DMS114 treated with DMSO at 0.1 percent for 48 hours (cell line): ENCODE results near the gene PMFBP1.

ENCODE experiments used
- DNase-seq: peaks from one replicate; lab custom pipeline; 2025; ENCODE audit not compliant: unreplicated experiment; lab: John Stamatoyannopoulos, UW

The PMFBP1 gene, protein sequence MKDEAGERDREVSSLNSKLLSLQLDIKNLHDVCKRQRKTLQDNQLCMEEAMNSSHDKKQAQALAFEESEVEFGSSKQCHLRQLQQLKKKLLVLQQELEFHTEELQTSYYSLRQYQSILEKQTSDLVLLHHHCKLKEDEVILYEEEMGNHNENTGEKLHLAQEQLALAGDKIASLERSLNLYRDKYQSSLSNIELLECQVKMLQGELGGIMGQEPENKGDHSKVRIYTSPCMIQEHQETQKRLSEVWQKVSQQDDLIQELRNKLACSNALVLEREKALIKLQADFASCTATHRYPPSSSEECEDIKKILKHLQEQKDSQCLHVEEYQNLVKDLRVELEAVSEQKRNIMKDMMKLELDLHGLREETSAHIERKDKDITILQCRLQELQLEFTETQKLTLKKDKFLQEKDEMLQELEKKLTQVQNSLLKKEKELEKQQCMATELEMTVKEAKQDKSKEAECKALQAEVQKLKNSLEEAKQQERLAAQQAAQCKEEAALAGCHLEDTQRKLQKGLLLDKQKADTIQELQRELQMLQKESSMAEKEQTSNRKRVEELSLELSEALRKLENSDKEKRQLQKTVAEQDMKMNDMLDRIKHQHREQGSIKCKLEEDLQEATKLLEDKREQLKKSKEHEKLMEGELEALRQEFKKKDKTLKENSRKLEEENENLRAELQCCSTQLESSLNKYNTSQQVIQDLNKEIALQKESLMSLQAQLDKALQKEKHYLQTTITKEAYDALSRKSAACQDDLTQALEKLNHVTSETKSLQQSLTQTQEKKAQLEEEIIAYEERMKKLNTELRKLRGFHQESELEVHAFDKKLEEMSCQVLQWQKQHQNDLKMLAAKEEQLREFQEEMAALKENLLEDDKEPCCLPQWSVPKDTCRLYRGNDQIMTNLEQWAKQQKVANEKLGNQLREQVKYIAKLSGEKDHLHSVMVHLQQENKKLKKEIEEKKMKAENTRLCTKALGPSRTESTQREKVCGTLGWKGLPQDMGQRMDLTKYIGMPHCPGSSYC

DNA sequence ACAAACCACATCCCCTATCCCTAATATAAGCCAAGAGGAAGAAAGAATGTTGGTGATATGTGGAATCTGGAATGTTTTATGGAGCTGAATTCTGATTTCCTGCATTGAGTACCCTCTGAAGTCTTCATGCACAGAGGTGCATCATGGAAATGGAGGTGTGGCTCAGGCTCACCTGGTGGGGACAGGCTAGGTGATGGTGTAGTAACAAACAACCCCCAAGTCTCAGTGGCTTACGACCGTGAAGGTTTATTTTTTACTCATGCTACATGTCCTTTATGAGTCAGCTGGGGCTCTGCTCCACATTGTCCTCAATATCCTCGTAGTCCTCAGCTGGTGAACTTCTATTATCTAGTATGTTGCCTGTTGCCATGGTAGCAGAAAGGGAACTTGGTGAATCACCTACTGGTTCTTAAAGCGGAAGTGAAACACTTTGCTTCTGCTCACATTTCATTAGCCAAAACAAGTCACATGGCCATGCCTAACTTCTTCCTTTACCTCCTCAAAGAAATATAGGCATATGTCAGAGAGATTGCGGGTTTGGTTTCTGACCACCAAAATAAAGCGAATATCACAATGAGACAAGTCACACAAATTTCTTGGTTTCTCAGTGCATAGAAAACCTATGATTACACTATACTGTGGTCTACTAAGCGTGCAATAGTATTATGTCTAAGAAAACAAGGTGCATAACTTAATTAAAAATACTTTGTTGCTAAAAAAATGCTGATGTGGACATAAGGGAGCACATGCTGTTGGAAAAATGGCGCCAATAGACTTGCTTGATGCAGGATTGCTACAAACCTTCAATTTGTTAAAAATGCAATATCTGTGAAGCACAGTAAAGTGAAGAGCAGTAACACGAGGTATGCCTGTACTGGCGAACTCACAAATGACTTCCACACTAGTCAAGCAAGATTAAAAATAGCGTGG, at the start of gene PMFBP1:
TSS of gene PMFBP1 (minus strand) at position 51 of the 930 bp plus-strand sequence. CDS start 947 bp downstream, outside the sequence.
- no peak for DNase-seq

DNA sequence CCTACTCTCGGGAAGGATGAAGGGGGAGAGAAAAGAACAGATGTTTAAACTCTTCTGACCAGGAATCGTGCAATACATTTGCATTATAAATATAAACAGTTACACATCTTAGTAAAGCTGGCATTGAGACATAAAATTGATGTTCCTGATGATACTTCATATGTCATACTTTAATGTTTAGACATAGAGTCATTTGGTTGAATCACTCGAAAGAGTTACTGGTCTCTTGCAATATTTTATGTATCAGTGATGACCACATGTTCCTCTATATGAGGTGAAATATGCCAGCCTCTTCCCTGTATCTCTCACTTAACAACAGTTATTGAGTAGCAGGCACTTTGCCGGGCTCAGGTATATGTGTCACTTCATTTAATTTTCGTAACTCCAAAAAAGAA, 49.7 kb upstream of the PMFBP1 start:
- no peak for DNase-seq

DNA sequence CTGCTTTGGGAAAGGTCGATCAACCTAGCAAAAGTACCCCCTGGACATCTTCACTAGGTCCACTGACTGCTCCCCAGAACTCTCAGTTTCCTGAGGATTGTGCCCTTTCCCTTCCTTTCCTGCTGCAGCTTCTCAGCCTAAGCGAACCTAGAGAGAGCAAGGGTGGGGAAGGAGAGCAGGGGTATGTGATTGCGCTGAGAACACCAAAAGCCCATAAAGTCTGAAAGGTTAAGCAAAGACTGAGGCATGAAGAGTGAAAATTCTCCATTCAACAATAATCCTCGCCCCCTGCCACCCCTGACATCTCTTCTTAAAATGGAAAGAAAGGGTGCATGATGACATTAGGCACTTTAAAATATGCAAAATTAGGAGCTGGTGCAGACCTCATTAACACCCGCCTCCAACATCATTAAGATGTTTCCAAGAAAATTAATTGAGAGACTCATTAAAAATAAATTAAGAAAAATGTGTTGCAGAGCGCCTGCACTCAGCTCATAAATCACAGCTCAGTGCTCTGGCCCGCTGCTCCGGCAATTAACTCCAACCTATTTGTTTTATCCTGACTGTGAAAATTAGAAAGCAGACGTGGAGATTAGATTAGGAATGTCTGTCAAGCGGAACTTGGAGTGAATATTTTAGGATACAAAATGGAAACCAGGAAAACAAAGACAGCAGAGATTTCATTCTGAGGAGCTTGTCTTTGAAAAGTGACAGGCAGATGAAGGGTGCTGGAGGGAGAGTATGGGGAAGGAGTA, 49.1 kb upstream of the PMFBP1 start:
- DNase-seq, result no peak

DNA sequence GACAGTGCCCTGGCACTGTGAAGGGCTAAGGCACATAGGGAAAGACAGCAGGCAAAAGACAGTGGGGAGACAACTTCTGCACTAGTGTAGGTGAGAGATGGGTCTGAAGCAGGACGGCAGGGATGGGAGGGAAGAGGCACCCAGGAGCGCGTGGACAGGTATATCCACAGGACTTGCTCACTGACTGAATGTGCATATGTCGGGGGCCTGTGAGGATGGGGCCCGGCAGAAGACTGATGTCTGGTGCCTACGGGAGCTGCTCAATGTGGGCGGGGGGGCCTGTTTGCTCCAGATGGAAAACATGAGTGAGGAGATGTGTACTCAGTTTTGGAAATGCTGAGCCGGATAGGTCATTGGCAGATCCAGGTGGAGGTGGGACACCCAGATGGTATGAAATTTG, 47.3 kb upstream of the PMFBP1 start:
- DNase-seq, result no peak

DNA sequence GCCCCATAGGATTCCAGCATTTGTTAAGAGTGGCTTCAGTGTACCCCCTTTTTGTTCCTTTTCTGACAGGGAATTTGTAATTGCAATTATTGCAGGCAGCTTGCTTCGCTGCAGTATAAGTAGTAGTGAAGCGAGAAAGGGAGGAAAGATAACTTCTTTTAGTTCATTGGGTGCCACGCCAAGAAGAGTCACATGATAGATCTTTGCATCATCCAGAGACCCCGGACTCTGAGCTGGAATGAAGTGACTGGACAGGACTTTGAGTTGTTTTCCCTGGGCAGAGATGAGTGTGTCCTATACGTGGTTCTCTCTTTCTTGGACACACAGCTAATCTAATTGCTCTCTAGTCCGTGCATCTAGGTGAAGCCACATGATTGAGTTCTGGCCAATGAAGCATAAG, 44.8 kb upstream of the PMFBP1 start:
- no peak for DNase-seq

DNA sequence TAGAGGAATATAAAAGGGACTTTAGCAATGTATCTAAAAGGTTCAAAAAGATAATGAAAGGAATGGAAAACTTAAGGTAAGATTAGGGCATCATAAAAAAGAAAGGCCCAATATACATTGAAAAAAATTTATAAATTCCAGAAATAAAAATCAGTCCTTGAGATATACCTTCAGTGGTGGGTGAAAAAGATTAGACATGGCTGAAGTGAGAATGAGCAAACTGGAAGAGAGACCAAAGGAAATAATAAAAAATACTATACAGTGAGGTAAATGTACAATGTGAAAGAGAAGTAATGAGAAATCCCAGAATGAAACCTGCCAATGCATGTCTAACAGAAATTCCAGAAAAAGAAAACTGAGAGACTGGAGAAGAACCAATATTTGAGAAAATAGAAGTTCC, 42.9 kb upstream of the PMFBP1 start:
- no peak for DNase-seq

DNA sequence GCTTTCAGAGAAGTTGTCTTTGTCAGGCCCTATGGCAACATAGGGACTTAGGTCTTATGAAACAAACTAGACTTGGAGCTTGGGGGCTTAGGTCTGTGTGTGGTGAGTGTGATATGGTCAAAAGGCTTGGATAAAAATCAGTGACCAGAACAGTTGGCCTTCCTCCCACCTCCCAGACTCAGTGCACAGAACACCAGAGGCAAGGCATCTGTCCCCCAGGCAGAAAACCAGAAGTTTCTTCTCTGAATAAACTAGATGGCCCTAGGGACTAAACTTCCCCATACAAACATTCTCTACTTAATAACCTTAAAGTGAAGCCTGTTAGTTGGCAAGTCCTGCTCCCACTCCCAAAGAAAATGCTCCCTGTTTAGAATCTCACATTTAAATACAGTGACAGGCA, 39.2 kb upstream of the PMFBP1 start:
- DNase-seq, result no peak

DNA sequence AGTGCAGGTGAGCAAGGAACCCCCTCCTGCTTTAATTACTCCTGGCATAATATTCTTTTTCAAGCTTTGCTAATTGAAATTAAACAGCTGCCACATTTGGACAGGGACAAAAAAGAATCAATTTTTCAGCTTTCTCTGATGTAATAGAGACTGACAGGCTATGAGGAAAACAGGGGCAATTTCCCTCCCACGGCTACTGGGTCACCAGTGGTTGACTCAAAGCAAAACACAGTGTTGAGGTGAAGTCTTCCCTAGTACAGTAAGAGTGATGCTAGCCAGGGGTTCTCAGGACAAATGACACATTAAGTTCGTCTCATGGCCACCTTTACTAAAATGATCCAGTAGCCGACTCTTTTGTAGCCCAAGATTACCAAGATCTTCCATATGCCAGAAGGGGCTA, 38.6 kb upstream of the PMFBP1 start:
- no peak for DNase-seq

DNA sequence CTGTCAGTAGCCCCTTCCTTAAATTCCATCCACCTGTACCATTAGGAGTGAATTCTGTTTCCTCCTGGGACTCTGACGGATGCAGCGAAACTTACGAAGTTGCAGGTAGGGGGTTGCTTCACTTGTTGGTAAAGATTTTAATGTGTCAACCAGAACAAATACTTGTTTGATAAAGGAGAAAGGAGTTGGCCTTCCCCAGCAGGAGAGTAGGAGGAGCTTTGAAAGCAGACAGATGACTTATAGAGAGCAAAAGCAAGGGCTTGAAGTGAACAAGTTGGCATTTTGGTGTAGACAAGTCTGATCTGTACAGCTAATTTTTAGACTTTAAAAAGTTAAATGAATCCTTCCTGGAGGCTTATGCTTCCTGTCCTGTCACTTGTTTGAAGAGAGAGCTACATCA, 38.1 kb upstream of the PMFBP1 start:
- no peak for DNase-seq

DNA sequence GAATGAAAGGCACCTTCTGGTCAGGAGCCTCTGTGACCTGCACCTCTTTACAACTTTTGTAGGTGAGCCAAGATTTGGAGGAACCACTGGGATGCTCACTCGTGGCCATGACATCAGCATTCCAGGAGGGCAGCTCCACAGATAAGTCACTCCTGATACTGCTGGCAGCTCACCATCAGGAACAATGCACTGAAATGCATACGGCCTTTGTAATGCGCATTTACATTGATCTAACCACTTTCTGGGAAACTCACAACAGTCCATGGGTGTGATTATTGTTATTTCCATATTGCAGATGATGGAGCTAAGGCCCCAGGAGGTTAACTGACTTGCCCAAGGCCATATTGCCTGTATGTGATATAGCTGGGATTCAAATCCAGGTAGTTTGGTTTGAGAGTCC, 34.3 kb upstream of the PMFBP1 start:
- DNase-seq, result no peak

DNA sequence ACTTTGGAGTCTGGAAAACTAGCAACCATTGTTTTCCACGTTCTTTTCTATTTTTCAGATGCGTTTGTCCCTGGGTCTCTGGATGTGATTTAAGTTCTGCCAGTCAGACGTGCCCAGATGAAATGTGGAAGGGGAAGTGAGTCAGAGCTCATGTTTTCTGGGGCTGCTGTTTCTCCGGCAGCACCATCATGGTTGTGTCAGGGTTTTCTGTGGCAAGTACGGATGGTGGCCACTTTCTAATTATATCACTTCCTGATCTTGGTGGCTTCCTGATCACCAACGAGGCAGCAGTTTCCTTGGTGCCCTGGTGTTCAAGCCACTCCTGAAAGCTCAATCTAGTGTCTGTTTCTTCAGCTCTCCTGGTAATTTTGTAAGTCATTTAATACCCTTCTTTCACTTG, 31.4 kb upstream of the PMFBP1 start:
- DNase-seq, result no peak

DNA sequence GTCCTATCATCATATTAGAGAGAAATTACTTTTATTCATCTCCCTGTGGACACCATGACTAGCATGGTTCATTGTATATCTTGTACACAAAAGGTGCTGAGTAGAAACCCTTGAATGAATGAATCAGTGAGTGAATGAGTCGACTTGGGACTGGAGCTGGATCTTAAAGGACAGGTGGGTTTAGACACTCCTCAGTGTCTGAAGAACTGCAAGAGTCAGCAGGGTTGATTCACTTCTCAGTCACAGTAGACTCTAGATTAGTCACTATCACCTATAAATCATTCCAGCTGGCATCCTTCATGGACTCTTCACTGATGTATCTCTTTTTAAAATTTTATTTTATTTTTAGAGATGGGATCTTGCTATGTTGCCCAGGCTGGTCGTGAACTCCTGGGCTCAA, 30.1 kb upstream of the PMFBP1 start:
- DNase-seq, result no peak

DNA sequence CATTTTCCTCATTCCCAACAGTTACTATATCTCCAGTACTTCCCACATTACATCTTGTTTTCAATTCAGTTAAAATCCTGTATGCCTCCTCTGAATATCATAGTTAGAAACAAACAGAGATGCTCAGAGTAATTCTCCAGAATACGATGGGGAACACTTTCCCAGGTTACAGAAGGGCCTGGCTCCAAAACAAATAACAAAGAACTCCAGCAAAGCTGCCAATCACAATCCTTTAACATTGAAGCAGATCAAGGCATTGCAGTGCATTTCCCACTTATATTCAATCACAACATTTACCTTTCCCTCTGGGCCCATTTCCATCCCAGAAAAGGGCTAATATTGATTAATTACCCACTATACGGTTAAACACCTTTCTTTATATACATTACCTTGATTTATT, 29.4 kb upstream of the PMFBP1 start:
- DNase-seq, result no peak

DNA sequence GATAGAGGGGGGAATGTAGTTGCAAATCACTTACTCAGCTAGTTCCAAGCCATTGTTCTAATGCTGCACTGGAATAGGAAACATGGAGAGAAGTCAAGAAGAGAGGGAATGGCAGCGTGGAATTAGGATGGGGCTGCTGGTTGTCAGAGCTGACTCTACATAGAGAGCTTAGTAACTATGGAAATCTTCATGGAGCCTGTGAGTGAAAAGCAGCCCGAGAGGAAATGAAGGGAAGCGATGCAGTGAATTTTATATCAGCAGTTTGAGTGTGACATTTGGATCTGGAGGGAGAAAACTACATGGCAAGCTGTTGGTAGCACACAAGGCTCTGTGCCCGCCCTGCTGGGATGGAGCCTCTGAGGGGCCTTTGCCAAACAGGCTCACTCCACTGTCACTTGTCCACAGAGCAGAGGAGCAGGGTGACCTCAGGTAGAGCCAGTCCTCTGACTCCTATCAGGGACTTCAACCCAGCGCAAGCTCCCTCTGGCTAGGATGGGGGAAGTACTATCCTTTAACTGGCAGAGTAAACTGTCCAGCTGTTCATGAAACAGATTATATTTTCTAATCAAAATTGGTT, 27.9 kb upstream of the PMFBP1 start:
- DNase-seq, result no peak

DNA sequence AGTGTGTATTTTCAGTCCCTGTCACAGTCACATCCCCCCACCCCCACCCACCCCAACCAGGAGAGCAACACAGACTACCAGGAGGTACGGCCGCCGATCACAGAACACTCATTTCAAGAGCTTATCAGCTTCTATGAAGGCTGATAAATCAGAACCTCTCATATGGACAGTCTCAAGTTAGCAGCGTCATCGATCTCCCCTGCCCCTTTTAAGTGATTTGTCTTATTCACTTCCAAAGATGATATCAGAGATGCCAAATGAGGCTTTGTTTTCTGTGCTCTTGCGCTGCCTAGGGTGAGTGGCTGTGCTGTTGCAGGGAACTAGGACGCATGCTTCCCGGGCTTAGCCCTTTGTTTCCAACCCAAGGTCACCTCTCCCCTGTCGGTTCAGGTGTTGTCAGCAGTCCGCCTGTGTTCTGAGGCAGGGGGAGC, 26.8 kb upstream of the PMFBP1 start:
- no peak for DNase-seq

DNA sequence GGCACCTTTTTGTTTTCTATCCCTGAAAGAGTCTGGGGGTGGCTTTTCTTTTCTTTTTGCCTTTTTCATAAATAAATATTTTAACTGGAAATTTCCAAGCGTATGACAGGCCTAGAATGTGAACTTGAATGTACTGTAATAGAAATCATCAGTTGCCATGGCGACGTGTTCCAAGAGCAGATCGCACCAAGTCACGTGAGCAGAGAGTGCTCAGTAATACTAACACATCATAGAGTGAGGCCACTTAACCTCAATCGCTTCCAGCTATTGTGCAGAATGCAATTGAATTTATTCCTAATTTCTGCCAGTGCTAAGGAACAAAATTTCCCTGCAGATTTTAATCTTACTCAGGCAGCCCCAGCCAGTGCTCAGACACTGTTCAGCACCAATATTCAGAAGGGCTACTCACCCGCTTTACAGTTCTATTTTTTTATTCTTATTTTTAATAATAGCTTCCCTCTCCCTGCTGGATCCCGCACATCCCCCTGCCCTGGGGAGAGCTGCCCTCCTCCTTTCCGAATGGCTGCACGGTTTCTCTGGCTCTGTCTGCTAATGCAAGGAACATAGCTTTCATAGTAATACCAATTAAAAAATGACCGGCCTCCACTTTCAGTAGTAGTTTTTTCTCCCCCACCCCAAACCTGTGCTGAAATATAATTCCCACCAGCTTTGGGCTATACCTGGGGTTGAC, 26.2 kb upstream of the PMFBP1 start:
- no peak for DNase-seq

DNA sequence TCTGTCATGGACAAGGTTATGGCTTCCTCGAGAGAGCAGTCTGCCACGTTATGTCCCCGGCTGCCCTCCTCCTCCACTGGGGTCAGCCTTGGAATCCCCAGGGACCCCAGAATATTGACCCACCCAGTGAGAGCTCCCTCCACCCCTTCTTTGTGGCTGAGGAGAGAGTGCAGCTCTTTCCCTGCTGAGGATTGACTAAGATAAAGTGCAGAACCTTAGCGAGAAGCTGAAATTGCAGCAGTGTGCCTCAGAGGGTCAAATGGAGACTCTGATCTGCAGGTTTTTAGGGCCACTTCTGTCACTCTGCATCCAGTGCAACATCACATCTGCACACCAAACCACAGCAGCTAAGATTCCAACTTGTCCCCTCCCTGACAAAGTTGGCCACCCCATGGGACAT, 25.6 kb upstream of the PMFBP1 start:
- no peak for DNase-seq

DNA sequence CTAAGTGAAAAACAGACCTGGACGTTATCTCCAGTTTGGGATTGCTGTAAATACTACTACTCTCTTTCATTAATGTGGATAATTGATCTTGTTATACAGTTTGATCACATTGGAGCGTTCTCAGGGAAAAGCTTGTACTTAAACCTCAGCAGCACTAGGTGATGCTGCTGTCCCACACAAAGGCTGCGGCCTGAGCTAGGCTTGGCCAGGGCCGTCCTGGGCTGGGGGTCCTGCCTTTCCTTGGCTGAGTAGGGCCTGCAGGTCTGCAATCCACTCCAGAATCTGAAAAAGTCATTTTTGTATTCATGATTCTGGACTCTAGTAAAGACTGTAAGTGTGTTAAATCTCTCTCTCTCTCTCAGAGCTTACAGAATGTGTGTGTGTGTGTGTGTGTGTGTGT, 23.7 kb upstream of the PMFBP1 start:
- no peak for DNase-seq

DNA sequence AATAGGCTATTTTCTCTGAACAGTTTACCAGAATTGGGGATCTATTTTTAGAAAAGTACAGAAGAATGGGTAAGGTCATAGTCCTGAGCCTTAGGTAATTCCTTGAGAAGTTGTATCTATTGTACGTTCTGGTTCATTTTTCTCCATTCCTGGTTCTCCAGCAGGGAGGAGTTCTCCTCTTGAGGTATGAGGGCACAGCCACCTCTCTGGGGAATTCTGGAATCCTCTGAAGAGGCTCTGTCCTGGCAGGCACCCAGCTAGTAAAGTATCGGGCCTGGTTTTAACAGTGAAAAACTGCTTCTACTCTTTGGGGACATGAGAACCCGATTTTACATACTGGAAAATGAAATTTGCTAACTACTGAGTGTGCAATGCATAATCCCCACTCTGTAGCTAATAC, 19.6 kb upstream of the PMFBP1 start:
- DNase-seq, result no peak
